GM12872 (cell line): ENCODE measurements around the gene PNISR.

Experiments
- CTCF ChIP-seq: IDR thresholded peaks from 3 replicates; pipeline ENCODE4 v1.5.1; 2011; ENCODE audit warnings: low read depth, mild to moderate bottlenecking, low read length, moderate library complexity; ENCODE audit not compliant: insufficient read depth

The PNISR gene

GRCh38 chr6:99424761-99425646 is at the start of gene PNISR:
TSS of gene PNISR (minus strand) at chr6:99425308. CDS start at chr6:99414659, 10,649 bp downstream.
- TF ChIP-seq CTCF: no peak

GRCh38 chr6:99473730-99474129 is 48.6 kb upstream of the PNISR start:
- no peak for TF ChIP-seq CTCF

GRCh38 chr6:99471638-99472037 is 46.5 kb upstream of the PNISR start:
- no peak for TF ChIP-seq CTCF

GRCh38 chr6:99467509-99468106 is 42.5 kb upstream of the PNISR start:
- peak; percentile 54 for TF ChIP-seq CTCF

GRCh38 chr6:99458319-99458718 is 33.2 kb upstream of the PNISR start:
- peak; percentile 44; the same call in 2 of the 3 replicates for TF ChIP-seq CTCF

GRCh38 chr6:99446076-99446475 is 21.0 kb upstream of the PNISR start:
- TF ChIP-seq CTCF: no peak

GRCh38 chr6:99434702-99435530 is 9.8 kb upstream of the PNISR start:
- TF ChIP-seq CTCF: peak; percentile 47; the same call in 2 of the 3 replicates
